ENCODE data around the gene ANKFN1.

ANKFN1 gene

DNA sequence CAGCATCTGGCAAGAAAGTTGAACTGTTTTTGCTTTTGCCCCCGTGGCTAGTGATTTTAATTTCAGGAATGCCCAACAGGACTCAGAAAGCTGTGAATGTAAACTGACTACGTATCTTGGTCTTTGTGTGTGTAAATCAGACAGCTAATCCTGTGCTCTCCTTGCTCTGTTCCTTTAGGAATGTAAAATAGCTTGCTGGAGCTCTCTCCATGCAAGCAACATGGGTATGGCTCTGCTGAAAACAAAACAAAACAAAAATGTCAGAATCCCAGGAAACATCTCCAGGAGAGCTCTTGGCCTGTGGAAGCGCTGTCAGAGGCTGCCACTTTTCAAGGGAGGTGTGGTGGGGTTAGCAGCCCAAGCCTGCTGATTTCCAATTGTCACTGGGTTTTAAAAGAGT lies 278.5 kb downstream of the ANKFN1 start:
- H3K4me3 ChIP-seq (ENCODE audit: low read depth, low read length) = peak overlapping the region; percentile 13; the same call in 1 of the 2 replicates
- no peak for TF ChIP-seq CTCF (IDR thresholded peaks at IDR 0.05; ENCODE audit: low read depth, low read length)

DNA sequence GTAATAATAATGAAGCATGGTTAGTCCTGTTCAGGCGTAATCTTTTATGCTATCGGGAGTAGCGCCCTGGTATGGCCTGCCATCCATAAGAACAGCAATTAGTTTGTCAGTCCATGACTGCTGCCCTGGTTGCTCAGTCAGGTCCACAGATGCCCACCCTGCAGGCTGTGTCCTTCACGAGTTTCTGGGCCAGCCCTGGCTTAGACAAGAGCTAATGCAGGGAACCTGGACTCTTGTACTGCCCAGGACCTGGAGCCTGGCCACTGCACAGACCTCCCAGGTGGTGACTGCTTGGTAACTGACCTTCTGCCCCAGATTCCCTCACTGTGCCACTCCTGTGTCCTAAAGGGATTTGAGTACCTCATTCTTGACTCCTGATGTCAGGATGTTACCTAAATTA lies 279.2 kb downstream of the ANKFN1 start:
- H3K4me3 ChIP-seq (ENCODE audit: low read depth, low read length) = no peak overlapping the region
- TF ChIP-seq CTCF (IDR thresholded peaks at IDR 0.05; ENCODE audit: low read depth, low read length) = no peak

GRCh38 chr17:56434610-56435009 lies 281.3 kb downstream of the ANKFN1 start:
- H3K4me3 ChIP-seq (ENCODE audit: low read depth, low read length) = no peak overlapping the region
- no peak for TF ChIP-seq CTCF (IDR thresholded peaks at IDR 0.05; ENCODE audit: low read depth, low read length)

DNA sequence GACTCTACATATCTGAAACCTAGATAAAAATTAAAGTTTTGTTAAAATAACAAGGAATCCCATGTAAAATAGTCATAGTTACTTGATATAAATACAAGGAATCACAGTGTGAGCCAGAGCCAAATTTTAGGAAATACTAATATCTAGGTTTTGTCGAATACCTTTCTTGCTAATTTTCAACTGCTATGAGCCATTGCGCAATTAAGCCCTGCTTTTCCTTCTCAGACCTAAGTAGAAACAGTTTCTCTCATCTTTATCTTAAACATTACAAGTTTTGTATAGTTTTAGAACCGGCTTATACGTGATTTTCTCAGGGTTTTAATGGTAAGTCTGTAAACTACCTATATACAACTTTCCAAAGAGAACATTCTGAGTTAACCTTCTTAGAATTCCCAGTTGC lies 282.9 kb downstream of the ANKFN1 start:
- H3K4me3 ChIP-seq (ENCODE audit: low read depth, low read length) = no peak overlapping the region
- no peak for TF ChIP-seq CTCF (IDR thresholded peaks at IDR 0.05; ENCODE audit: low read depth, low read length)

DNA sequence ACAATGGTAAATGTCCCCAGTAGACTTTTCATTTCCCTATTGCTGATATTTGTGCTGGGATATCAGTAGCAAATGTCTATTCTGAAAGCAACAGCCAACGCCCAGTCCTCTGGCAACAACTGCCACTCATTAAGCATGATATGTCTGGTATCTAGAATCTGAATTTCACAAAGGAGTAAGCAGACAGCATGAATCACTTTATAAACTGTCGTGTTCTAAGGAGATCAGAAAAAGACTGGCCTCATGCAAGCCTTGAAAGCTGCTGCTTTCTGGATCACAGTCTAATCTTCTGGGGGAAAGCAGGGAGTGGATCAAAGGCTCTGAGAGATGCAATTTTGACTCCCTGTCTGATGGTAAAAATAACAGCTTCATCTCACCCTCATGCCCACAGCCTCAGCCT lies 287.1 kb downstream of the ANKFN1 start:
- no peak overlapping the region for H3K4me3 ChIP-seq (ENCODE audit: low read depth, low read length)
- TF ChIP-seq CTCF (IDR thresholded peaks at IDR 0.05; ENCODE audit: low read depth, low read length) = no peak

DNA sequence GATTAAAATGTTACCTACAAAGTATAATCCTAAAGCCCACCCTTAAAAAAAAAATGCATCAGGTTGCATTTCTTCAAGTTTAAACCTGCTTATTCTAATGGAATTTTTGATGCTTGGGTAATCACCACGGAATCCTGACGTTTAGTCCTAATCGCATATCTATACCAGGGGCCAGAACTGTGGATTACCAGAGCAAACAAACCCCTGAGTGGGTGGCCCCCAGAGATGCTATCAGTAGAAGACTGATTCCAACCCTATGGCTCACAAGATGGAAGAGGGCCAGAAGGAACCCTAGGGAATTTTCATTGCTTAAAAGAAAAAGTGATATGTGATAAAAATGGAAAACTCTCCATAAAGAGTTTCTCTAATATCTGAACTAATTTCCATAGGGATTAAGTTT lies 288.0 kb downstream of the ANKFN1 start:
- TF ChIP-seq CTCF (IDR thresholded peaks at IDR 0.05; ENCODE audit: low read depth, low read length) = no peak
- H3K4me3 ChIP-seq (ENCODE audit: low read depth, low read length) = no peak overlapping the region

DNA sequence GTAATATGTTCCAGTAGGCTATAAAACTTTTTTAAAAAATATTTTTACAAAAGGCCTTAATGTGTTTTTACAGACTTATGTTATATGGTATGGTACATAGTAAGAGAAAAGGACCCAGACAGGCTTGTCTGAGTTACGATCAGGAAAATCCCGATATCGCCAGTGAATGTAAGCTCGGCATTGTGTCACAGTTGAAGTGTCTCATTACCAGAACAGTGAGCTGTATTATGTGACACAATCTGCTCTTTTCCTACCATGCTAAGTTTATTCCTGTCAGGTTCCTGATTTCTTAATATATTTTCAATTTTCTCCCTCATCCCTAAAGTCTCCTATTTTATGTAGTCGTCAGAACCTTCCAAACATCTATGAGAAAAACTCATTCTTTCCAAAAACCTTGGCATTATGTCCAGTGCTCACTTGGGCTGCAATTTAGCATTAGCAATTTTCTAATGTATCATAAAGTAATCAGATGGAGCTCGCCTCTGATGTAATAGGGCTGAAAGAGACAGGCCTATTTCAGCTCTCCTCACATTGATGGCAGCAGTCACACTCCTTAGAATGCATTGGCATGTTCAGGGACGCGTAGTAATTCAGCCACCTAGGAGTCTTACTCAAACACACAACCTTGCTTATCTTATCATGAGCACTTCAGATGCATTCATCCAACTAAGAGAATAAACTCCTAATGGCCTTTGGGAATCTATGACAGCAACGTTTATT lies 292.6 kb downstream of the ANKFN1 start:
- no peak overlapping the region for H3K4me3 ChIP-seq (ENCODE audit: low read depth, low read length)
- no peak for TF ChIP-seq CTCF (IDR thresholded peaks at IDR 0.05; ENCODE audit: low read depth, low read length)

All from WI38 (cell line).